Subcutaneous abdominal adipose tissue (tissue), 5 donors: ENCODE measurements around the gene ADRB2.

Source experiments
- H3K27ac ChIP-seq: one replicate; pipeline ENCODE4 v1.7.0; 2013; ENCODE audit warnings: low read depth, mild to moderate bottlenecking, inconsistent platforms, low read length, moderate library complexity
- H3K27me3 ChIP-seq, 5 donors: one replicate each; pipeline ENCODE4 v1.7.0; 2013; ENCODE audit warnings: low read length in 5 of 5, inconsistent platforms in 1 of 5; ENCODE audit not compliant: control insufficient read depth in 5 of 5, insufficient read depth in 4 of 5
- H3K36me3 ChIP-seq, 5 donors: one replicate each; pipeline ENCODE4 v1.7.0; 2013; ENCODE audit warnings: low read length in 5 of 5; ENCODE audit not compliant: control insufficient read depth in 5 of 5, insufficient read depth in 5 of 5
- H3K4me1 ChIP-seq, 5 donors: one replicate each; pipeline ENCODE4 v1.7.0; 2013; ENCODE audit warnings: low read length in 5 of 5, mild to moderate bottlenecking in 3 of 5, moderate library complexity in 1 of 5; ENCODE audit not compliant: control insufficient read depth in 5 of 5, insufficient read depth in 5 of 5
- H3K4me3 ChIP-seq, 5 donors: one replicate each; pipeline ENCODE4 v1.7.0; 2013; ENCODE audit warnings: low read length in 5 of 5, low read depth in 1 of 5
- H3K9ac ChIP-seq, 5 donors: one replicate each; pipeline ENCODE4 v1.7.0; 2013; ENCODE audit warnings: low read length in 5 of 5, mild to moderate bottlenecking in 4 of 5, moderate library complexity in 3 of 5
- H3K9me3 ChIP-seq, 5 donors: one replicate each; pipeline ENCODE4 v1.7.0; 2013; ENCODE audit warnings: low read length in 5 of 5; ENCODE audit not compliant: control insufficient read depth in 5 of 5
- donor health status: healthy.
- donor health status: healthy.
- donor health status: healthy.
- donor health status: healthy.
- donor health status: healthy.

Gene ADRB2

DNA sequence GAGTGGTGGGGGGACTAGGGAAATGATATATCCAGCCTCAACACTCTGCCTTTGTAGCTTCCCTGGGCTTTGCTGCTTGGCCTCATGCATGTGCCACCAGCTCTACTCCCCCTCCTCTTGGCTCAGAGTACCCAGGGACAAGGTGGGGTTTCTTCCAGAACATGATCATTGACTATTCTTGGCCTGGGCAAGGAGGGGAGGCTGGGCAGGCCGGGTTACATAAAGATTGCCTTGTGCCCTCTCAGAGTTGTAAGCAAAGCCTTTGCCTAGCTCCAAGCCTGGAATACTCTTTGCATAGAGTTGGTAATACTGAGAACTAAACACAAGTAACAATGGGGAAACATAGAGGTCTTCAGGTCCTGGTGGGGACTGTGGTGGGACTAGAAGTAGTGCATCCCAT, 11.9 kb downstream of the ADRB2 start:
- no peak overlapping the region for H3K9ac ChIP-seq
- peaks cover 0 to 49% (median 37%) of the 10 kb centered on the region in 5 donors for H3K4me1 ChIP-seq

DNA sequence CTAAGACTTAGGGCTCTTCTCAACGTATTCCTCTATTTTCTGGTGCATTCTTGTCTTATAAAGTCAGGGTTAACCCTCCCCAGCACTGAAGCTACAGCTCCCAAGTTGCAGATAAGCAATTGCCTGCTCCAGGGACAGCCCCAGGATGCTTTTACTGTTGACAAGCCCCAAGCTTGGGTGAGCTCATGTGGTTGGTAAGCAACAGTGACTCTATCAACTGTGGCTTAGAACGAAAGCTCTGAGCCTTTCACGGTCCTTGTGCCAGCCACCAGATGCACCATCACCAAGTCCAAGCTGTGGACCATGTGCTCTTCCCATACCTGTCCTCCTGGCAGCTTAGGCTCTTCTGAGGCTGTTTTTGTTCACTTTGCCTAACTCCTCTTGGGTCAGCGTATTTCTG, 13.5 kb downstream of the ADRB2 start:
- H3K27ac ChIP-seq: no peak overlapping the region
- H3K9ac ChIP-seq: no peak overlapping the region
- H3K4me3 ChIP-seq: no peak overlapping the region
- no peaks in the 10 kb centered on the region for H3K9me3 ChIP-seq
- no peaks in the 10 kb centered on the region for H3K27me3 ChIP-seq
- H3K36me3 ChIP-seq: peaks cover 2 to 8% (median 4%) of the 10 kb centered on the region in 5 donors
- peaks cover 0 to 48% (median 33%) of the 10 kb centered on the region in 5 donors for H3K4me1 ChIP-seq

More for the DNA sequence above, 11.9 kb downstream of the ADRB2 start:
- Histone ChIP-seq H3K27me3 (no peaks in the 10 kb centered on the region), H3K4me3 (no peak overlapping the region), H3K9me3 (no peaks in the 10 kb centered on the region), H3K36me3 (peaks cover 0 to 13% (median 4%) of the 10 kb centered on the region in 5 donors), H3K27ac (no peak overlapping the region)

- no peak overlapping the region for H3K27ac ChIP-seq
These were observed 14.1 kb downstream of the ADRB2 start for GRCh38 chr5:148840531-148840930.

GRCh38 chr5:148841519-148841918, 15.1 kb downstream of the ADRB2 start:
- peak overlapping the region; percentile 2 for H3K27ac ChIP-seq
- peaks cover 2 to 7% (median 4%) of the 10 kb centered on the region in 5 donors for H3K36me3 ChIP-seq
- H3K4me1 ChIP-seq: peaks cover 0 to 41% (median 32%) of the 10 kb centered on the region in 5 donors
- no peak overlapping the region for H3K4me3 ChIP-seq
- no peaks in the 10 kb centered on the region for H3K9me3 ChIP-seq
- H3K9ac ChIP-seq: peak overlapping the region in 1 of 5 donors; percentile 24
- no peaks in the 10 kb centered on the region for H3K27me3 ChIP-seq

More at GRCh38 chr5:148840531-148840930, 14.1 kb downstream of the ADRB2 start:
- no peaks in the 10 kb centered on the region for H3K9me3 ChIP-seq
- H3K27me3 ChIP-seq: no peaks in the 10 kb centered on the region
- H3K4me3 ChIP-seq: no peak overlapping the region
- peaks cover 0 to 44% (median 32%) of the 10 kb centered on the region in 5 donors for H3K4me1 ChIP-seq
- peaks cover 2 to 8% (median 4%) of the 10 kb centered on the region in 5 donors for H3K36me3 ChIP-seq
- H3K9ac ChIP-seq: no peak overlapping the region

DNA sequence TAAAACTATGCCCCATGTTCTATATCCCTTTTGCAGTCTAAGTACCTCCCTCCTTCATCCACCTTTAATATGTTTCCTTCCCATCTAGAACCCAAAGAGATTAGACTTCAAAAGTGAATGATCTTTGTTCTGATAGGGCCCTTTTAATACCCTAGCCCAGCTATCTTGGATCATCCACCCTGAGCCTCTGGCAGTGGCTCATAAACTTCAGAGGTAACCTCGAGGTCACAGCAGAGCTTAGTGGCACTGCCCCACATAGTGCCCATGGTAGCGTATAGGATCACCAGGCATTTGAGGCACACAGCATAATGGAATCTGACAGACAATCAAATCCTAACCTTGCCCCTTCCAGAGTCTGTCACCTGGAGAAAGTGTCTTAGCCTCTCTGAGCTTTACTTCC, 15.8 kb downstream of the ADRB2 start:
- no peak overlapping the region for H3K9ac ChIP-seq

DNA sequence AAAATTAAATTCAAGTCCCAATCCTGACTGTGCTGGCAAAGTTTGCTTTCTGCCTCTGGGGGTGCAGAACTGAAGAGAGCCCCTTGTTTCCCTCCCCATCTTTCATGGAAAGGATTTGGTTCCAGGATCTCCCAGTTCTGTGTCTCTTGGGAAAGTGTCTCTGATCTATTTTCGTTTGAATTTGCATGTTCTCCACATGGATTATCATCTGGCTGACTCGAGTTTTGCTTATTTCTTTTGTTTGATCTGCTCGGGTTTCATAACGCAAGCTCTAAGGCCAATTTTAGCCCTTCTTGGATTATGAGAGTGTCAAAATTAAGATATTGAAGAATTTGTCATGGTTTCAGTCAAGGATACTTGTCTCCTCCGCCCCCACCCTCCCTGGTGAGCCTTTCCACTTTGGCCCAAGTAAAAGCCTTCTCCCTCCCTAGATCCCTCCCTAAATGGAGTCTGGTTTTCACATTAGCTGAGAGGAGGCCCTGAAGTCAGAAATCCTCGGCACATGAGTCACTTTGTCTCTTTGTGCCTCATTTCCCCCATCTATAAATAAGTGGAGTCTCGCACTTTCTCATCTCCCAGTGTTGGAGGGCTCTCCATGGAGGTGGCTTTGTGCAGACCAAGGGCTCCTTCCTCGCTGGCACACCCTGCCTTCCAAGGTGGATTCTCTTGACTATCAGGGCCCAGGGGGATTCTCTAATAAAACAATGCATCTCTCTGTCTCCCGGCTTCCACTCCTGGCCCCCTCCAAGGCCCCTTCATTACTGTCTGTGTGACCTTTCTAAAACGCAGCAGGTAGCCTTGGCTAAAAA, 17.3 kb downstream of the ADRB2 start:
- Histone ChIP-seq H3K27me3 (no peaks in the 10 kb centered on the region), H3K9ac (no peak overlapping the region), H3K4me3 (peak overlapping the region in 1 of 5 donors; percentile 5), H3K9me3 (no peaks in the 10 kb centered on the region), H3K4me1 (peaks cover 0 to 41% (median 35%) of the 10 kb centered on the region in 5 donors), H3K36me3 (peaks cover 2 to 10% (median 6%) of the 10 kb centered on the region in 5 donors), H3K27ac (peak overlapping the region; percentile 47)

More for the DNA sequence above, 15.8 kb downstream of the ADRB2 start:
- Histone ChIP-seq H3K36me3 (peaks cover 5 to 10% (median 6%) of the 10 kb centered on the region in 5 donors), H3K27ac (no peak overlapping the region), H3K4me1 (peaks cover 0 to 41% (median 32%) of the 10 kb centered on the region in 5 donors), H3K4me3 (no peak overlapping the region), H3K9me3 (no peaks in the 10 kb centered on the region), H3K27me3 (no peaks in the 10 kb centered on the region)

DNA sequence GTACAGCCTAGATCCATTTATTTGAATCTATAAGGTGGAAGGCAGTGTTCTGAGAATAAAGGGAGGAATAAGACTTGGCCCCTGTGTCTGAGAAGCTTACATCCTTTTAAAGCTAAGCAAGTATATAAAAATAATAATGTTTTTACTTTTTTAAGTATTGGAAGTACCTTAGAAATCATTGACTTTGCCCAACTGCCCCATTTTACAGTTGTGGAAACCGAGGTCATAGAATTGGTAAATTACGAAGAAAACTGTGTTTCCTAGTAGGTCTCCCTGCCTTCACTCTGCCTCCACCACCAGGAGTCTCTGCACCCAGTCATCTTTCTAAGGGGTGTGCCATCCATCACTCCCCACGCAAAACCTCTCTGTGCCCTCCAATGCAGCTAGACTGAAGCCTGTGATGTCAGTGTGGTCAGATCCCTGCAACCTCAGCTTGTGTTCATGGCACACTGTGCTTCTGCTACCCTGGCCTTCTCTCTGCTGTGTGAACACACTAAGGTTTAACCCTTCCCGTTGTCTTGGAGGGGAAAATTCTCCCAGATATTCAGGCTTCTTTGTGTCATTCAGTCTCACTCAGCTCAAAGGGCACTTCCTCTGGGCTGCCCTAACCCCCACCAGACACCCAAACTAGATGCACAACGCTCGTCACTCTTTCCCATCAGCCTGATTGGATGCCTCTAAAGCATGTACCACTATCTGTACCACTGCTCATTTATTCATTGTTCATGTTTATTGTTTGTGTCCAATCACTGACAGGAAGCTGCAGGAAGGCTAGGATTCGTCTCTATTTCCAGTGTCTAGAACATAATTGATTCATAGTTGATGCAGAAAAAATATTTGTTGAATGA, 18.2 kb downstream of the ADRB2 start:
- Histone ChIP-seq H3K9ac (no peak overlapping the region), H3K9me3 (no peaks in the 10 kb centered on the region), H3K4me3 (no peak overlapping the region), H3K4me1 (peaks cover 0 to 49% (median 35%) of the 10 kb centered on the region in 5 donors), H3K27me3 (no peaks in the 10 kb centered on the region), H3K36me3 (peaks cover 2 to 9% (median 5%) of the 10 kb centered on the region in 5 donors), H3K27ac (peak overlapping the region; percentile 47)

- Histone ChIP-seq H3K4me1 (peaks cover 0 to 43% (median 28%) of the 10 kb centered on the region in 5 donors), H3K9me3 (no peaks in the 10 kb centered on the region), H3K9ac (no peak overlapping the region), H3K36me3 (peaks cover 3 to 7% (median 5%) of the 10 kb centered on the region in 5 donors), H3K4me3 (no peak overlapping the region), H3K27ac (no peak overlapping the region), H3K27me3 (no peaks in the 10 kb centered on the region)
These were observed 20.5 kb downstream of the ADRB2 start for GRCh38 chr5:148846930-148847329.

GRCh38 chr5:148847456-148847855, 21.0 kb downstream of the ADRB2 start:
- Histone ChIP-seq H3K27me3 (no peaks in the 10 kb centered on the region), H3K27ac (no peak overlapping the region), H3K4me3 (no peak overlapping the region), H3K36me3 (peaks cover 3 to 7% (median 5%) of the 10 kb centered on the region in 5 donors), H3K9ac (no peak overlapping the region), H3K9me3 (no peaks in the 10 kb centered on the region), H3K4me1 (peaks cover 0 to 38% (median 22%) of the 10 kb centered on the region in 5 donors)
